ELR (cell line): ENCODE measurements around the gene SLC7A6.
"Not testable (repeated sequence)": the region's sequence is repeated elsewhere in the genome, so short reads cannot be mapped to it uniquely, and the experiment has no call there.

Experiments used
- DNase-seq: peaks from one replicate; pipeline ENCODE4 v3.0.0-alpha.2; 2015; ENCODE audit warnings: low read depth

SLC7A6 gene

DNA sequence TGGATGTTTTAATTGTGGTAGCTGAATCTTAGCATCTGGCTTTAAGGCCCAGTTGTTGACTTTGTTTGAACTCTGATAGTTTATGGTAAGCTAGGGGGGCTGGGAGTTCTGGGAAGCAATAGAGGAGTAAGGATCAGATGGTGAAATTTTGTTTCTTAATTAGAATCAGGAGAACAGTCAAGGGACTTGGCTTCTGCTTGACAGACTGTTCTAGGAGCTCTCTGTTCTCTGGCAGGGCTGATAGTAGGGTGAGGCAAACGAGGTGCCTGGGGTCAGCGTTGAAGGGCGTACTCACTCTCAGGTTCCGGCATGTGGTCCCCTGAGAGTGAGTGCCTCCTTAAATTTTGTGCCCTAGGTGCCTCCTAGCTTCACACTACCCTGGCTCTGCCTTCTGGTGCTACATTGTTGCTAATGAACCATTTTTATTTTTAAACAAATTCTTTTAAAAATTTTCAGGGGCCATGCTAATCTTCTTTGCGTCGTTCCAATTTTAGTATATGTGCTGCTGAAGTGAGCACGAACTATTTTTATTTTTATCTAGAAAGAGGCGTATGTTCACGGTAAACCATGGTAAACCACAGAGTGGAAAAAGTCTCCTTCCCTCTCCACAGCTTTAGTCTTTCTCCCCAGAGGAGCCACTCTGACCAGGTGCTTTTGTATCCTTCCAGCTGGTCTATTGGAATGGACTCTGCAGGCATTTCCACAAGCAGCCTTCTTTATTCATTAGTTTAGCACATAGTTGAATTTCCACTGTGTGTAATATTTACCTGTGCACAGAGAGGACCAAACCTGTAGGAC is 19.7 kb downstream of the SLC7A6 start:
- no peak for DNase-seq

DNA sequence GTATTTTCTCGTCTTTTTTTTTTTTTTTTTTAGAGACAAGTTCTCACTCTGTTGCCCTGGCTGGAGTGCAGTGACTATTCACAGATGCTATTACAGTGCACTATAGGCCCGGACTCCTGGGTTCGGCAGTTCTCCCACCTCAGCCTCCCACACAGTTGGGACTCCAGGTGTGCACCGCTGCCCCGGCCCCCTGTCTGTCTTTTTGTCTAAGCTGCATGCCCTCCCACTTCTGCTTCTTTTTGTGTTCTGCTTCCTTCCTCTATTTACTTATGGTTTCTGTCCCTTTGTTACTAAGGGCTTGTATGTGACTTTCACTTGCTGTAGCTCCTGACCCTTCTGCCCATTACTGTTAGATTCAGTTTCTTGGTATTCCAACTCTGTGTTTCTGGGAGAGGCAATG is 20.5 kb downstream of the SLC7A6 start:
- no peak for DNase-seq

DNA sequence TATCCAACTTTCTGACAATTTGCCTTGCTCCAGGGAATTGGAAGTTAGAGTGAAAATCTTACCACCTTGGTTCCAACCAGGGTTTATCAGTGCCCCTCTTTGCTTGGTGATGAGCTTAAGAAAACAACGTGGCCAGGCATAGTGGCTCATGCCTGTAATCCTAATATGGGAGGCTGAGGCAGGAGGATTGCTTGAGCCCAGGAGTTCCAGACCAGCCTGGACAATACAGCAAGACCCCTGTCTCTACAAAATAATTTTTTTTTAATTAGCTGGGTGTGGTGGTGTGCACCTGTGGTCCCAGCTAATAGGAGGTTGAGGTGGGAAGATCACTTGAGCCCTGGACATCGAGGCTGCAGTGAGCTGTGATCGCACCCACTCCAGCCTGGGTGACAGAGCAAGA is 21.4 kb downstream of the SLC7A6 start:
- no peak for DNase-seq

DNA sequence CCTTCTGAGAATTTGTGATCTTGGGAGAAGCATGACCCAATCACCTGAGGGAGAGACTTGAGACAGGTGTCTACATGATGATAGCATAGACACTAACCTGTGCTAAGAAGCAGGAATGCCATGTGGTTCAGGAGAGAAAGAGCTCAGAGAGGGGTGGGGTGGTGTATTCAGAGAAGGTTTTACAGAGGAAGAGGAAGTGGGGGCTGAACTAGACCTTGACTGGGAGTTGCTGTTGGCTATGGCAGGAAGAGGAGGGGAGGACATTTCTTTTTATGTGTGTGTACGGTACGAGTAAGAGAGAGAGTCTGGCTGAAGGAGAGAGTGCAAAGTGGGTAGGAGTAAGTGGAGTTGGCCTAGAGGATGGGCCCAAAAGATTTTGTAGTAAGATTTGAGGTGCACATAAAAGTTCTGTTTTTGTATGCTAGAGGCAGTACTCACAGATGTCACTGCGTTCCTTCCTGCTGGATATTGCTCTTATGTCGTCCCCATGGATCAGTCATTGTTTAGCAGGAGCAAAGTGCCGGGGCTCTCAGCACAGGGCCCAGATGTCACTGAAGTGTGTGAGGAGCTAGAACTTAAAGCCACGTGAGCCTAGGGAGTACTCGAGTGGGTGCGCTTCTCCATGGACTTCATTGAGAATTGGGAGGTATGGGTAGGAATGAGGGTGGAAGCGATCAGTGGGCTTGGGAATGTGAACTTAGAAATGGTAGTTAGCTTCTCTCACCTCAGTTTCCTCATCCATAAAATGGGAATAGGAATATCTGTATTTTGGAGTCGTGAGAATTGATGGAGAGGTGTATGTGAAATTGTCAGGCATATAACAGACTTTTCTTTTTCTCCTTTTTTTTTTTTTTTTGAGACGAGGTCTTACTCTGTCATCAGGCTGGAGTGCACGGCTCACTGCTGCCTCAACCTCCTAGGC is 22.1 kb downstream of the SLC7A6 start:
- DNase-seq, result no peak

DNA sequence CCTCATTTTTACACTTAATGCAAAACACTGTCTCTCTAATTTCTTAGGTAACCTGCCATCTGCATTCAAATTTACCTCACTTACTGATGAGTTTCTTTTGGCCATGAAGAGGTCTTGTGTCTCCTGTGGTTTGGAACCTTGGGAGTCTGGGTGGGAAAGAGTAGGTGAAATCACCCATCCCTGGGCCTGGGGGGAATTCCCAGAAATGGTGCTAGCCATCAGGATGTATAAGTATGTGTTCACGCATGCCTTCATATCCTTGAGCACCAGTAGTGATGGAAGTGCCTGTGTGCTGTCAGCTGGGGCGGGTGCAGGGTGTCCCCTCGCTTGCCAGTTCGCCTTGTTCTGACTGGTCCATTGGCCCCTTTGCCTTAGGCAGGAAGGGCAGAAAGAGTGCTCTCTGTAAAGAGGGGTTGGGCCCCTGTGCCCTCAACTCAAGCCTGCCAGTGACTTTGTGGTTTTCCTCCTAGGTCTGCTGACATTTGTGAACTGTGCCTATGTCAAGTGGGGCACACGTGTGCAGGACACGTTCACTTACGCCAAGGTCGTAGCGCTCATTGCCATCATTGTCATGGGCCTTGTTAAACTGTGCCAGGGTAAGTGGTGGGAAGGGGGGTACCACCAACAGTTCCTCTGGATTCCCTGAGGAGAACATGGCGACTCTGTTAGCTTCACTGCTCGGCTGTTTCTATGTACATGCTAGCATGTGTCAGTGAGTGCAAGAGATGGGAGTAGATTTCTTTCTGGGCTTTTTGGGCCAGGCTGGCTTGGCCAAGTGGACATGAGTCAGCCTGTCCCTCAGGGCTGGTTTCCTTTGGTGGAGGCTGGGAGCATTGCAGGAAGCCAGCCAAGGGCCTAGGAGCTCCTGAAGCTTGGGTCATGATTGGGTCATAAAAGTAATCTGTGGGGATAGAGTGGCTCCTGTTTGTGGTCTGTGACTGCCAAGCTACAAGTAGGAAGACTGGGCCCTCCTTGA is 23.2 kb downstream of the SLC7A6 start:
- DNase-seq, result peak; percentile 94

DNA sequence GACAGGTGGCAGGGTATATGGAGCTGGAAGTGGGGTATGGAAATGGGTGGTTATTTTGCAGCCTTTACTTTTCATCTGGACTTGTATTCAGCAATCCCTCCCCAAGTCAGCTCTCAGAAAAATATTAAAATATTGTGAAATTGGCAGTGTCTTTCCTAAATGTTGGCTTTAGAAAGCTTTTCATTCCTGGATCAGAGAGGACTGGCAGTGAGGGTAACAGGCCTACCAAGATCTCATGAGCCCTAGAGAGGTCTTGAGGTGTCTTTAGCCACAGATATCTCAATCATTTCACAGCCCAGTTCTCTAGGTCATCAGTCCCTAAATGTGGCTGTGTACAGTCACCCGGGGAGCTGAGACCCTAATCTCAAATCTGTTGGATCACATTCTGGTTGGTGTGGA is 23.9 kb downstream of the SLC7A6 start:
- DNase-seq, result no peak

DNA sequence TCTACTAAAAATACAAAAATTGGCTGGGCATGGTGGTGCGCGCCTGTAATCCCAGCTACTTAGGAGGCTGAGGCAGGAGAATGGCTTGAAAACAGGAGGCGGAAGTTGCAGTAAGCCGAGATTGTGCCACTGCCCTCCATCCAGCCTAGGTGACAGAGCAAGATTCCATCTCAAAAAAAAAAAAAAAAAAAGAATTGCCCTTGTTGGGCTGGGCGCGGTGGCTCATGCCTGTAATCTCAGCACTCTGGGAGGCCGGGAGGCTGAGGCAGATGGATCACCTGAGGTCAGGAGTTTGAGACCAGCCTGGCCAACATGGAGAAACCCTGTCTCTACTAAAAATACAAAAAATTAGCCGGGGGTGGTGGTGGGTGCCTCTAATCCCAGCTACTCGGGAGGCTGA is 24.5 kb downstream of the SLC7A6 start:
- DNase-seq, result not testable (repeated sequence)

DNA sequence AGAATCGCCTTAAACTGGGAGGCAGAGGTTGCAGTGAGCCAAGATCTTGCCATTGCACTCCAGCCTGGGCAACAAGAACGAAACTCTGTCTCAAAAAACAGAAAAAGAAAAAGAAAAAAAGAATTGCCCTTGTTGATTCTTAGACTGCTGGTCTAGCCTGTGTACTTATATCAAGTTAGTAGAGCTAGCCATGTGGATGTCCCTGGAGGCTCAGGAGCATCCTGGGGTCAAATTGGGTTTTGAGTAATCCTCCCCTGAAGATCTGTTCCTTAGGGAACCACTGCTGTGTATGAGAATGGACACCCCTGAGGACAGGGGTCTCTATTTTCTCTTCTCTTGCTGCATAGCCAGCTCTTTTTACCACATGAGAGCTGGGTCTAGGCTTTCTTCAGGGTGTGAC is 24.9 kb downstream of the SLC7A6 start:
- no peak for DNase-seq

DNA sequence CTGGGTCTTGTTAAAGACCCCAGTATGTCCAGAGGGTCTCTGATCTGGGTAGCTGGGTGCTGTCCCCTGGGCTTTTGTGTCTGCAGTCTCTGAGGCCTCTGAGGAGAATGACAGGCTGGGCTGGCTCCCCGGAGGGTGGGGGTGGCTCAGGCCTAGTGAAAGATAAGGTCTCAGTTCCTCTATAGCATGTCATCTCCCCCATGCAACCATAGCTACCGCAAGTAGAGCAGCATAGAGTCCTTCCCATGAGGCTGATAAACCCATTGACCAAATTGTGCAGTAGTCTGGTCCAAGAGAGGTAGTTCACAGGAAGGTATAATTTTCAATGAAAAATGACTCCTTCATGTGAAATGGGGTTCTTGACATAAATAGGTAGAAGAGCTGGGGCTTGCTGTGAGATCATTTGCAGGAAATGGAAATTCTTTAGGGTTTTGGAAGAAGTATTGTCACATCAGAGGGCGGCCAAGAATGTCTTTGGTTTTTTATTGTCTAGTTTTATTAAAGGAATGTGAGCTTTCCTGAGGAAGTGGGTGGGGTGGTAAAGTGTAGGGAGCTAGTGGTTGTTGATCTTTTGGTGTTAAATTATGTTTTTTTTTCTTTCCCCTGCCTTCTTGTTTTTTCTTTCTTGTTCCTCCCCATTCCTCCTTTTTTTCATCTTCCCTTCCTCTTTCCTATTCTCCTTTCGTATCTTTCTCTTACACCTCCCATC is 25.4 kb downstream of the SLC7A6 start:
- DNase-seq, result no peak

DNA sequence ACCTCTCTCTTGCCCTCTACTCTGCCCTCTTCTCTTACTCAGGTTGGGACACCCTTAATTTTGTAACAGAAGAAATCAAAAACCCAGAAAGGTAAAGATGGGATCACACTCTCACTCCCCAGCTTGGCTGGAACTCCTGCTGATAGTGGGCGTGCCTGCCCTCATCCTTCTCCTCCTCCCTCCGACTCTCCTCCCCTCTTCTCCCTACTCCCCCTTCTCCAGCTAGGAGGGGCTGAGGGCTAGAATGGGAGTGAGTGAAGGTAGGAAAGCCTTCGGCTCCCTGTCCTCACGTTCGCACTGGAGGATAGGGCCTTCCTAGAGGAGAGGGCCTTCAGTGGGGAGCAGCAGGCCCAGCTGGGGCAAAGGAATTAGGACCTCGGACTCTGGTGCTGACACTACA is 26.1 kb downstream of the SLC7A6 start:
- DNase-seq, result no peak

DNA sequence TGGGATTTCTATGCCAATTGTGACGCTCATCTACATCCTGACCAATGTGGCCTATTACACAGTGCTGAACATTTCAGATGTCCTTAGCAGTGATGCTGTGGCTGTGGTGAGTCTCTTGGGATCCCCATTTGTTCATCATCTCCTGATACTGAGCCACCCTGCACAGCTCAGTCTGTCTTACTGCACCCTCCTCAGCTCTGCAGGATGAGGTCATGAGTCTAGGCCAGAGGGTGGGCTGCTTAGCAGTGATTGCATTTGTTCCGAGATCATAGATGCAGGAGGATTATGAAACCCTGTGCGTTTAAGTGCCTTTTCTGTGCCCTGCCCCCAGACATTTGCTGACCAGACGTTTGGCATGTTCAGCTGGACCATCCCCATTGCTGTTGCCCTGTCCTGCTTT is 26.9 kb downstream of the SLC7A6 start:
- no peak for DNase-seq

DNA sequence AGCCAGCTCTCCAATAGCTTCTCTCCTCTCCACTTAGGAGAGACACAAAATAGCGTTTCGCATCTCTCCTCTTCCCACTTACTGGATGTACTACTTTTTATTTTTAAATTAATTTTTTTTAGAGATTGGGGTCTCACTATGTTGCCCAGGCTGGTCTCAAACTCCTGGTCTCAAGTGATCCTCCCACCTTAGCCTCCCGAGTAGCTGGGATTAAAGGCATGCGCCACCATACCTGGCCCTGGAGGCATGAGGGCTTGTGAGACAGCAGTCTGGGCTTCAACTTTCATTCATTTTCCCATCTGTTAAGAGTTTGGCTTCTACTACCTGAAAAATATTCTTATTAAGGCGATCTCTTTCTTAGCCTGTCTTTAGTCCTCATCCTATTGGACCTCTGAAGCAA is 28.1 kb downstream of the SLC7A6 start:
- DNase-seq, result no peak

DNA sequence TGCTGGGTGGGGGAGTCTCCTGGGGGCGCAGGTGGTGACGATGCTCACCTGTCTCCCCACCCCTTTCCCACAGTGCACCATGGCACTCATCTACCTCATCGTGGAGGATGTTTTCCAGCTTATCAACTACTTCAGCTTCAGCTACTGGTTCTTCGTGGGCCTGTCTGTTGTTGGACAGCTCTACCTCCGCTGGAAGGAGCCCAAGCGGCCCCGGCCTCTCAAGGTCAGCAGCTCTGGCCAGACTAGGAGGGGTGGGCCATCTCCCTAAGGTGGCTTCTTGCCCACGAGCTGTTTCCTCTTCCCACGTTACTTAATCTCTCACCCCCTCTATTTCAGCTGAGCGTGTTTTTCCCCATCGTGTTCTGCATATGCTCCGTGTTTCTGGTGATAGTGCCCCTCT is 32.0 kb downstream of the SLC7A6 start:
- DNase-seq, result no peak

DNA sequence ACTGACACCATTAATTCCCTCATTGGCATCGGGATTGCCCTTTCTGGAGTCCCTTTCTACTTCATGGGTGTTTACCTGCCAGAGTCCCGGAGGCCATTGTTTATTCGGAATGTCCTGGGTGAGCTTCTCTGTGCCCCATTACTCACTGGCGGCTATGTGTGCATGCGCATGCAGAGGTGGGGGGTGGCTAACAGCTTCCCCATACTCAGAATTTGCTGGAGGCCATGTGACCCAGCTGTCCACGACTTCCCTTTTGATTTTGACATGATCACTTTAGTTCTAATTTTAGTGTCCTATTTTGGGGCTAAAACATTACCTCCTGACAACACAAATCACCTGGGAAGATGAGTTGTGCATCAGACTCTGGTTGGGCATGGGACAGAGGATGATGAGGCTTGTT is 32.4 kb downstream of the SLC7A6 start:
- DNase-seq, result no peak

DNA sequence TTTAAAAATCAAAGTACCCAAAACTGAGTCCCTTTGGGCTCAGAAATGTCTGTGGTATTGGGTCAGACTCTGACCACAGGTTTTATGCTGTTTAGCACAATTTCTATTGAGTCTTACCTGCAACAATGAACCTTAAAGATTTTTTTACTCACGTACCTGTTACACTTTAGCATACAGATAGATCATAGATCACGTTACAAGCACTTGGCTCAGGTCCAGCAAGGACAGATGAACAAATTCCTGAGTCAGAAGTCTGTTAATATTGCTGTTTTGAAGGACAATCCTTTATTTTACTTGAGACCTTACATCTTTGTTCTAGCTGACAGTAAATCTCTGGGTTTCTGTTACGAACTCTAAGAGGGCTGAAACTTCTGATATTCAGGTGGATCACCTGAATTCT is 33.6 kb downstream of the SLC7A6 start:
- DNase-seq, result peak; percentile 34

DNA sequence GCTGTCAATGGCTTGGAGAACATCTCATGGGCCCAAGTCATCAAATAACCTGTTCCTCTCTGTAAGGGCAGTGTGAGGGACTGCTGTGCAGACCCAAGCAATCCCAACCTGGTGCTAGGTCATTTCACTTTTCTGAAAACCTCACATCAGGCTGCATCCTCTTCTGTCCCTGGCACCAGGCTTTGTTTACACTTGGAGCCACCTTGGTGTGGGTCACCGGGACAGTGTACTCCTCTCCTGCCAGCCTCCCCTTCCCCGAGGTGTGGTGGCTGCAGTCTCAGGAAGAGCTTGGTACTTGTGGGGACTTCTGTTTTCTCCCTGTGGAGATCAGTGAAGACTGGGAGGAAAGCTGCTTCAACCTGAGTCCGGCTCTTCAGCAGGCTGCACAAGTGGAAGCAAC is 34.0 kb downstream of the SLC7A6 start:
- DNase-seq, result no peak

DNA sequence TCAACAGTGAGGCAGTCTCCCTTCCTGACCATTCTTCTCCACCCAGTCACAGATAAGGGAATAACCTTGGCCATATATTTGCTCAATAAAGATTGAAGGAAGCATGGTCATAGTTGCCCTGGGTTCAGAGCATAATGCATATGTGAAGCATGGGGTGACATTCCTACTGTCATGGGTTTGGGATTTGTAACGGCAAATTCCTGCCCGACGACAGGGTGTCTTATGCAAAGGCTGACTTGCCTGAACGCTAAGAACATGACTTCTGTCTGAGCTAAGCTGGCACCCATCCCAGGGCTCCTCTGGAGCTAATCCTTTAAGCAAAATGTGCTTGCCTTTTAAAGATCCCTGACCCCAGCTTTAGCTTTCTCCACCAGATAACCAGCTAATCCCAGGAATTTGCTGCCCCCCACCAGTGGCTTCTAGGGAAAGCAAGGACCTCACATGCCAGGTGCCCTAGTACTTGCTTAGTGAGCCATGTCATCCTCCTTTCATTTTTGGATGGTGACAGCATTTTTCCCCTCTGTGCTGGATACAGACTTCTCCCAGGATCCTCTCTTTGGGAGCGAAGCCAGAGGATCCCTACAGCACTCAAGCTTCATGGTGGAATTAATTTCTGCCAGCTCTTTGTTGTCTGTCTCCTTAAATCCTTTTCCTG is 34.7 kb downstream of the SLC7A6 start:
- peak; percentile 71 for DNase-seq

DNA sequence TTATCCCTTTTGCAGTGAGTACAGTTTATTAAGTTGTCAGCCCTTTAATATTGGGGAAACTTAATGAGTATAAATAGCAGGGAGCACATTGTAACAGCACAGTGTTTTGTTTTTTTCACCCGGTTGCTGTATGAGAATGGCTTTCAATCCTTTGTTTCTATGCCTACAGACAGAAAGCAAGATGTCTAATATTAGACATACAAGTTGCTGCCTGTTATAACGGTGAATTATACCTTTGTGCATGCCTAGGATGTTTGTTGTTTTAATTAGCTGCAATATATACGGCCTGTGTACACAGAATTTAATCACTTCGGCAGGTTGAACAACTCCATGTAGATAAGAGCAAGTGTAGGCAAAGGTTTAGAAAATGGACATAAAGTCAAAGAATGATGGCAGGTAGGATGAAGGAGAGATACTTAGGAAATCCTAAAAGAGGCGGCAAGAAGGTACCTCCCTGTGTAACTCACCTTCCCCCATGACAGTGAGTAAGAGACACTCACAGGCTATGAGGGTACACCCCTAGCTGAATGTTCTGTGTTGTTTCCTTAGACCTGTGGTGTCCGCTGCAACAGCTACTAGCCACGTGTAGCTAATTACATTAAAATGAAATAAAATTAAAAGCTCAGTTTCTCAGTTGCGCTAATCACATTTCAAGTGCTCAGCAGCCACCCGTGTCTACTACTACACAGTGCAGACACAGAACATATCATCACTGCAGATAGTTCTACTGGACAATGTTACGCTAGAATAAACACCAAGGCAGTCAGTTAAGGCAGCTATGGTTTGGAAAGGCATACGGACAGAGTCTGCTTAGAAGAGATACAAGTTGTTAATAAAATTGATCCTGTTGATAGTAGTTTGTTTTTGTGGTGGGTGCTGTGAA is 35.5 kb downstream of the SLC7A6 start:
- DNase-seq, result no peak

DNA sequence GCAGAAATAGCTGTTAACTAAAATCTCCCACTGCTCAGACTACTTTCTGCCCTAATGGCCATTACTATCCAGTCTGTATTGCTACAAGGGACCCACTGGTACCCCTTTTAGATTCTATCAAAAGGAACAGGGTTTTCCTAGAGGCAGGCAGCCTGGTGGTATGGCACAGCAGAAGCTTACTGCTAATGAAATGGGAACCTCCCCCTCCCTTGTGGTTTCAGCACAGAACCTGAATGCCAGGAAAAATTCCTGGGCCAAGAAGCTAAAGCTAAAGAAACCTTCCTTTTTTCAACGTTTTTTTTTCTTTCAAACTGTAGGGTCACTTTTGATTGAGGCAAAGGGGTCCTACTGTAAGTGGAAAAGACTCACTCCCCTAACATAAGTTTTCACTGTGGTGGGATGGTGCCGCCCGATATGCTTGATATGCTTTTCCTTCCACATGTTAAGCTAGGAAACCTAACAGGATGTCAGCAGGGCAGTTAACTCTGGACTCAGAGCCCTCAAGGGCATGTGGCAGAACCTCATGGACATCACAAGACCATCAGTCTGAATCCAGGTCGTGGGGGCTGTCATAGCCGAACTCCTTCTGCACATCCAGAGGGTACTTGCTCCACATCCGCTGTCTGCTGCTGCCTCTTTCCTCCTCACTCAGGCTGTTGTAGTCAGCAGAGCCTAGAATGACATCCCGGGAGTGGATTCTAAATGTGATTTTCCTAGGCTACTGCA is 36.6 kb downstream of the SLC7A6 start:
- DNase-seq, result no peak
